ENCODE measurements around the gene CDHR3.

Gene CDHR3

DNA sequence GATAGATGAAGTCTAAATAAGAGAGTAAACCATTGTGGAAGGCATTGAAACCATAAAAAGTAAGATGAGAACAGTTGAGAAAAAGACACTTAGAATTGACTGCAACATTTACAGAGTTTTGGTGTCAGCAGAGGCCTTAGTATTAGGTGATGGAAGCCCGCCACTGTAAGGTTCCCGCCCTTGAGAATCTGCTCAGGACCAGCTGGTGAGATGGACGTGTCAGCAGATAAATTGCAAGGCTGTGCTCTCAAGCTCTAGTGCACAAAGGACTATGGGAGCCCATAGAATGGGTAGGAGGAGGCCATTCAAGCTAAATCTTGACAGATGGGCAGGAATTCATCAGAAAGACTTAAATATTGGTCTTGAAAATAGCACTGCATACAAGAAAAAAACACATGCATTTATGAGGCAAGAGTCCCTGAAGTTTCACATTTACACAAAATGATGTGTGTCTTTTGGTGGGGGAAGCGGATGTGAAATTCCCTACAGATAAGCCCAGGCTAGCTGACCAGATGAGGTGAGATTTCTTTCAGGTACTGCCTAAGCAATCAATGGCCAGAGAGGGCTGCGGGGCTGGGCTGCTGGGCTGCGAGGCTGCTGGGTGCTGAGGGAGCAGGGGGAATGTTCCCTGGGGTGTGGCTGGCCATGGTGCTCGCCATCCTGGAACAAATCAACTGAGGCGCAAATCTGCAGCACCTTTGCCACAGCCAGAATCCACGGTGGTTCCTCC is 106.6 kb downstream of the CDHR3 start:
- no peak for DNase-seq

DNA sequence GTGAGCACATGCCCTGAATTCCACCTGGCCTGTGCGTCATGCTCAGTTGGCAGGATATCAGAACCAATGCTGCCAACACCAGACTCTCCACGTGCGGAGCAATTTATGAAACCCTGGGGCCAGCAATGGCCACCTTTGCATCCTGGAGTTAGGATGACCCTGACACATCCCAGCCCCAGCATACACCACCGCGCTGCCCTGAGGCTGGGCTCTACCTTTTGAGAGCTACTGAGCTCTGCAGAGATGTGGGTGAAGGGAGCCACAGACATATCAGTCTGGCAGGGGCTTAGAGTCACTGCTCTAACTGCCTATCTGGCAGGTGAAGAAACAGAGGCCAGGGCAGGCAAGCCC is 107.1 kb downstream of the CDHR3 start:
- DNase-seq: no peak

DNA sequence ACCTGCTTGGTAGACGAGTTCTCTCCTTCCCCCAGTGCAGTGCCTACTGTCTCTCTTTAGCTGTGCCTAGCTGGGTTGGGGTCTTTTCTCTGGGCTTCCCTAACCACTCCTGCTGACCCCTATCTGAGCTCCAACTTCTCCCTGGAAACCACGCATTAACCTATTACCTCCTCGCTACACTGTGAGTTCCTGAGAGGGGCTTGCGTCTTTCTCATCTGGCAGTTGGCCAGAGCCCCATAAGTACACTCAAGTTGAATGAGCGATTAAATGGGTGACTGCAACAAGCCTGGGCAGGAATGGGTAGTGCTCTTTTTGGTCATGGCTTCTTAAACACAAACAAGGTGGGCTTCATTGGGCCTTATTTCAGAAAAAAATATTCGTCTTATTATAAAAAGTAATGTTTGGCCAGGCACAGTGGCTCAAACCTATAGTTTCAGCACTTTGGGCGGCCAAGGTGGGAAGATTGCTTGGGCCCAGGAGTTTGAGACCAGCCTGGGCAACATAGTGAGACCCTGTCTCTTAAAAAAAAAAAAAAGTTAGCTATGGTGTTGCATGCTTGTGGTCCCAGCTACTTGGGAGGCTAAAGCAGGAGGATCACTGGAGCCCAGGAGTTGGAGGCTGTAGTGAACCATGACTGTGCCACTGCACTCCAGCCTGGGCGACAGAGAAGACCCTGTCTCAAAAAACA is 107.6 kb downstream of the CDHR3 start:
- DNase-seq: no peak

DNA sequence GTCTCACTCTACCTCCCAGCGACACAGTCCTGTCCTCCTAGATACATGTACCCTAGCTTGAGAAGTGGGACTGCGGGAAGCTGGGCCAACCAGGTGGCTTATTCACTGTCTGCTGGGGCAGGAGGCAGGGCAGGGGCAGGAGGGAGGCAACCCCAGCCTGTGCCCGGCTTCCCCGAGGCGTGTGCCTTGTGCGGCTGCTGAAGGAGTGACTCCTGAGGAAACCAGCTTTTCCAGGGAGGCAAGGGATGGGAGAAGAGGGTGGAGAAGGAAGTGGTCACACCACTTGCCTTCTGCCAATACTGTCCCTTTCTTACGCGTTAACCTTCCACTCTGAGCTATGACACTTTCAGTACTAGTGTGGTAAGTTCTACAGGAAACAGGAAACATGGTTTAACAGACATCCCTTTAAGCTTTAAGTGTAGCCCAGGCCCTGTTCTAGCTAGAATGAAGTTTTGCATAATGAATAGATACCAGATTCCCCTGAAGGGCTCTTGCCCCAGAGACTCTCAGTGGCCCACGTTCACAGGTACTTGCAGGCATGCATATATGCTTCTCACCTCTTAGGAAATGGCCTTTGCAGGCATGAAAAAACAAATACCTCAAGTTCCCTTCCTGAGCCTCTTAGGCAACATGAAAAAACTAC is 108.4 kb downstream of the CDHR3 start:
- peak; percentile 19 to 25 for DNase-seq

DNA sequence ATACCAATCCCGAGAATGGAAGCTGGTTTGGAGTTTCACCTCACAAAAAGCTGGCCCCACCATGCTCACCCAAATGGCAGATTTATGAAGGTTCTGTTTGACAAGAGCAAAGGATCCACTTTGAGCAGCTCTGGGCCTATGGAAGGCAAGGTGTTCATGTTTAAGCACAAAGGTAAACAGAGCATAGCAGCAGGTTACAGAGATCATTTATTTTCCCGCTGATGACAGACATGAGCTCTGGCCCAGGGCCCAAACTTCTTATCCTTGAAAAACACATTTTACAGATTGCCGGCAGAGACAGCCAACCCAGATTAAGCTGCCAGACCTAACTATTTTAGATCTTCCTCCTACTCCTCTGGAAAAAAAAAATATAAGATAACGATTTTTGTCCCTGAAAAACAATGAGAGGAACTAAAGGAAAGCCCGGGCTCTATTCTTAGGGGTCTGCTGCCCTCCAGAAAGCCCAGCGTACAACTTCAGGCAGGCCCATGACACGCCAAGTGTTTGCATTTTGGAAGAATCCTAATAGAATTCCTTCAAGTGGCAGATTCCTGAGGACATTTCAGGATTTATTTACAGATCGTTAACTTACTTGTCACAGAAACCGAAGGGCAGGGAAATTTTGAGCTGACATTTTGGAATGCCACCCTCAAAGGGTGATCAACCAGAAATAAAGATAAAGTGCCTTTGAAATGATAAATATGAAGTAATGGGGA is 109.1 kb downstream of the CDHR3 start:
- DNase-seq: no peak

DNA sequence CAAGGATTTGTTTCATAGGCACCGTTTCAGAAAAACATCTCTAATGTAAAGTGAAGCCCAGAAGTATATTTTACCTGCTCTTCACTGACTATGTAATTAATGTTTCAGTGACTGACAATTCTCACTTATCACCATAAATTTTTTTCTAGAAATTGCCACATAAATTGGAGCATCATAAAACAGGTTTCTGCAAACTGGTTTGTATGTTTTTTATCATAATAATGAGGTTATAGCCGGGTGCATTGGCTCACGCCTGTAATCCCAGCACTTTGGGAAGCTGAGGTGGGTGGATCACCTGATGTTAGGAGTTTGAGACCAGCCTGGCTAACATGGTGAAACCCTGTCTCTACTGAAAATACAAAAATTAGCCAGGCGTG is 109.6 kb downstream of the CDHR3 start:
- no peak for DNase-seq

DNA sequence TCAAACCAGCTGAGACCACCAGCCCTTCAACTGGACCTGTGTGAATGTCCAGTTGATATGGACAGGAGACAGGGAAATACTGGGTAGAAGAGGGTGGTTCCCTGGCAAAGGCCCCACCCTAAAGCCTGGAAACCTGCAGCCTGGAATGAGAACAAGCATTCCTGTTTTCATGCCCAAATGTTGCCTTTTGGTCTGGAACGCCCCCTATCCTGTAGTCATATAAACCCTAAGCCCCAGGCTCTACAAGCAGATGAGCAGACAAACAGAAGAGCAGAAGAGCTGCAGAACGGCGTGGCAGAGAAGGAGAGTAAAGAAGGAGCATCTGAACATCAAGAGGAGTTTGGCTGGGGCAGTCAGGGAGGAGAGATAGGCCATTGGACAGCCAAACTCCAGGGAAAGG is 110.6 kb downstream of the CDHR3 start:
- no peak for DNase-seq

DNA sequence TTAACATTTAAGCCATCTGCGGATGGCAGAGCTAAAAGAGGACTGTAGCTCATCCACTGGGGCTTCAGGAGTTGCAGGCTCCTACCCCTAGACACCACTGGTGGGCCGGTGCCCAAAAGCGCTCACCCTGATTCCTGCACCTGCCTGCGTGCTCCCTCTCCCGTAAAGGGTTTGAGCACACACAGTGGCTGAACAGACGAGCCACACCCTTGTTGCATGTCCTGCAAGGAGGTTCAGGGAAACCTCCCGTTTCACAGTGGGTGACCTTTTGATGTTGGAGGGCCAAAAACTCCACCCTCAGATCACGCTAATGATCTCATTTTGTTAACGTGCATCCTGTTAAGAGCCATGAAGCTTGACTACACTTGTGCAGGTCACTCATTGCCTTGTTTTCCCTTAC is 111.2 kb downstream of the CDHR3 start:
- DNase-seq: no peak

DNA sequence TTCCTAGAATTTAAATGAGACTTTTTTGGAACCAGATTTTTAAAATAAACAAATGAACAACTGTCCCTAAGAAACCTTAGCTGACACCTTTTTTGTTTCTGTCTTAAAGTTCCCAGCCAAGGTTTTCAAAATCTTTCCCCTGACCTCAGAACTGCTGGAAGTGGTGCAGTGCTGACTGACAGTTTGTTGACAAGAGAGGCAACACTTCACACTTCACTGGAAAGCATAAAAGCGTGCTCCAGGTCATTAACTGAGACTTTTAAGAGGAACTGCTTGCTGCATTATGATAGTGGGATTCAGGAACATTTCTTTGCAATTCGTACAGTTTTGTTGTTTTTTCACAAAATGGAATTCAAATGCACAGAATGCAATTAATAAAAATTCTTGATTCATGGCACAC is 112.9 kb downstream of the CDHR3 start:
- no peak for DNase-seq

DNA sequence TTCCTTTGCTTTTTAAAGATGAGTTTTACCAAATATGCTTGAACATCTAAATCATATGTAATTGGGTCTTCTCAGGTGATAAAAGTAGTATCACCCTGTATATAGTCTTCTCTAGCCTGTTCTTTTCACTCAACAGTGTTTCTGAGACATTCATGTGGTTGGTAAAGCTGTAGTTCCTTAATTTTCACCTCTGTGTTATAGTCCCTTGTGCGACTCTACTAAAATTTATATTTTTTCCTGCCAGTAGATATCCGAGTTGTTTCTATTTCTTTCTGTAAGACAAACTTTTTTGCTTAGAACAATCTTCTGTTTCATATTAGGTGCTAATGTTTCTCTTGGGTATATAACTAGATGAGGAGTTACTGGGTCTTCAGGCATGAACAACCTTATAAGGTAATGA is 113.5 kb downstream of the CDHR3 start:
- DNase-seq: no peak

DNA sequence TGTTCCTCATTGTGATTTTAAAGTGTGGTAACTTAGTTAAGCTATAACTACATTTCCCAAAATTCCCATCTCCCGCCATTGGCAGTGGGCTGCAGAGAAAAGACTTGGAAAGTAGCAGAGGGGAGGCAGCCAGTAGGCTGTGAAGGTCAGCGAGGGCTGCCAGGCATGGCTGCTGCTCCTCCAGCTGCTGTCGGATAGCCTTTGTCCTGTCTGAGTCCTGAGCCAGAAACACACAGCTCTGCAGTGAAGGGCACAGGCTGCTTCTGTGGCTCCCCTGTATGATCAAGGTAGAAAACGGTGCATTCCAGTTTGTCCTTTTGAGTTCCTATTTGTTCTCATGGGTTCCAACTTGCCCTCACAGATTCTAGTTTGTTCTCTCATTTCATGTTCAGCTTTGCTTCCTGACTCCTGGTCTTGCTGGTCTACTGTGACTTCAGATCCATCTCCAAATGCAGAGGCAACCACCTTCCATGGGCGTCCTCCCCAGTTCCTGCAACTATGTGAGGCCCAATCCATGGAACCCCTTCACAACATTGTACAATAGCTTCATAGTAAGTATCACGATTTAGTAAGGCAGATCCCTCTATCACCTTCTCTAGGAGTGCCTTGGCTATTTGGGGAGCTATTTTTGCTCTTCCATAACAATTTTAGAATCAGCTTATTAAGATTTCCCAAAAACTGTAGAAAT is 117.4 kb downstream of the CDHR3 start:
- DNase-seq: no peak

DNA sequence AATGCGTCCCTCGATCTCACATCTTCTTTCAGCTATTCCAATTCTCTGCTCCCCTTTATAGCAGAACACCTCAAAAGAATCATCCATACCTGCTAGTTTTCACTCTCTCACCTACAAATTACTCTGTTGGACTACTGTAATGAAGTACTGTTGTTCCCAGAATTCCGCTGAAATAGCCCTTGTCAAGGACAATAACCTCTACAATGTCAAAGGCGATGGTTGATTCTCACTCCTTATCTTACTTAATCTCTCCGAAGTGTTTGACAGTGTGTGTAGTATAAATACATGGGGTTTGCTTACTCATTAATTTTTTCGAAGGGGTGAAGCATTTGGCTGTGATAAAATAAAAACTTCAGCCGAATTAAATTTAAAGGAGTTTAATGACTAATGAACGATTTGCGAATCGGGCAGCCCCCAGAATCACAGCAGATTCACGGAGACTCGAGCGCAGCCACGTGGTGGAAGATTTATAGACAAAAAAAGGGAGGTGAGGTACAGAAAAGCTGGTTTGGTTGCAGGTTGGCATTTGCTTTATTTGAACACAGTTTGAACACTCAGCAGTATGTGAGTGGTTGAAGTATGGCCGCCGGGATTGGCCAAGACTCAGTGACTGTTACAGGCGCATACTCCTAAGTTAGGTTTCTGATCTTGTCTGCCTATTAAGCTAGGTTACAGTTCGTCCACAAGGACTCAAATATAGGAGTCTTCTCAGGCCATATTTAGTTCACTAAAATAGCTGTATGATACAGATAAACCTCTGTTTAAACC is 119.2 kb downstream of the CDHR3 start:
- no peak for DNase-seq
